Measurements from ENCODE around the gene TMPRSS6.

The TMPRSS6 gene

DNA sequence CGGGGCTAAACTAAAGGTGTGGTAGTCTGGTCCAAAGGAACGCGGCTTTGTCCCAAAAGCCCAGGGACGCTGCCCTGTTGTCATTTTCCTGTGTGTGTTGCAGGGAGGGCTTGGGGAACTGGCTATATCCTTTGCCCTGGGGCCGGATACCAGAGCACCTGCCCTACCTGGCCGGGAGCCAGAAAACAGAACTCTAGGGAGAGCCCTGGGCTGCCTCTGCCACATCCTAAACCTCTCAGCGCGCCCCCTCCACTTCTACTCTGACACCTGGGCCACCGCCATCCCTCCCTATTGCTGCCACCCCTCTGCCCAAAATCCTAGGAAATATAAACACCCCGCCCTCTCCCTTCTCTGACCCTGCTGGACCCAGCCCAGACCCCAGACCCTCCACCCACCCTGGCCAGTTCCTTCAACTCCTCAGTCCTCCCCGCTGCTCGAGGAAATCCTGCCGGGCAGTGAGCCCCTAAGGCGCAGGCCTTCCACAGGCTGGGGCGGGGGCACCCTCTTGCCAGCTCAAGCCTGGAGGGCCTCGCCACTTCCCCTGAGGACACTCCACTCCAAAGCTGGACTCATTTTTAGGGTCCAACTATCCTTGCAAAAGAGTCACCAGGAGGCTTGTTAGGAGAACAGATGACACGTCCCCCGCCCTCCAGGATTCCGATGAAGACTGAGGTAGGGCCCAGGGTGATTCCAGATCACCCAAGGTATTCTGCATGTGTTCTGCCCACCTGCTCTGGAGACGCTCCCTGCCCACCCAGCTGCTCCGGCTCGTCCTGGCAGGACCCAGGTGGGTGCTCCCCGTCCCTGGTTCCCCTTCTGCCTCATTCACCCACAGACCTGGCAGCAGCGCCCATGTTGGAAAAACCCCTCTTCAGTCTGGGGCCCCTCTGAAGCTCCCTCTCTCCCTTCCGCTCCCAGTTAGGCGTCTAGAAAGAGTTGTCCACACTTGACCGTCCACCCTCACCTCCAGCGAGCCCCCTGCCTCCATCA, 45.8 kb downstream of the TMPRSS6 start:
- Histone ChIP-seq H3K27me3 (ENCODE audit: low read length) (no peaks in the 10 kb centered on the region), H3K79me2 (ENCODE audit: insufficient read depth, low read length) (no peaks in the 10 kb centered on the region), H3K9me2 (replicated peaks; ENCODE audit: insufficient read depth, low read length) (no peaks in the 10 kb centered on the region), H3K27ac (ENCODE audit: low read depth, low read length) (no peak overlapping the region), H3K36me3 (ENCODE audit: low read length) (no peaks in the 10 kb centered on the region), H3K4me3 (ENCODE audit: insufficient read depth, low read length, poor library complexity, severe bottlenecking) (no peak overlapping the region), H2AFZ (ENCODE audit: low read depth, low read length, severe bottlenecking) (no peak overlapping the region), H3K9ac (ENCODE audit: low read length) (no peak overlapping the region), H3K4me2 (ENCODE audit: low read depth, low read length, poor library complexity, severe bottlenecking) (no peak overlapping the region), H4K20me1 (ENCODE audit: low read depth, low read length) (no peaks in the 10 kb centered on the region), H3F3A (ENCODE audit: insufficient read depth) (no peaks in the 10 kb centered on the region), H3K9me3 (ENCODE audit: insufficient read depth, low read length) (no peaks in the 10 kb centered on the region)
- TF ChIP-seq, protein P1, sequence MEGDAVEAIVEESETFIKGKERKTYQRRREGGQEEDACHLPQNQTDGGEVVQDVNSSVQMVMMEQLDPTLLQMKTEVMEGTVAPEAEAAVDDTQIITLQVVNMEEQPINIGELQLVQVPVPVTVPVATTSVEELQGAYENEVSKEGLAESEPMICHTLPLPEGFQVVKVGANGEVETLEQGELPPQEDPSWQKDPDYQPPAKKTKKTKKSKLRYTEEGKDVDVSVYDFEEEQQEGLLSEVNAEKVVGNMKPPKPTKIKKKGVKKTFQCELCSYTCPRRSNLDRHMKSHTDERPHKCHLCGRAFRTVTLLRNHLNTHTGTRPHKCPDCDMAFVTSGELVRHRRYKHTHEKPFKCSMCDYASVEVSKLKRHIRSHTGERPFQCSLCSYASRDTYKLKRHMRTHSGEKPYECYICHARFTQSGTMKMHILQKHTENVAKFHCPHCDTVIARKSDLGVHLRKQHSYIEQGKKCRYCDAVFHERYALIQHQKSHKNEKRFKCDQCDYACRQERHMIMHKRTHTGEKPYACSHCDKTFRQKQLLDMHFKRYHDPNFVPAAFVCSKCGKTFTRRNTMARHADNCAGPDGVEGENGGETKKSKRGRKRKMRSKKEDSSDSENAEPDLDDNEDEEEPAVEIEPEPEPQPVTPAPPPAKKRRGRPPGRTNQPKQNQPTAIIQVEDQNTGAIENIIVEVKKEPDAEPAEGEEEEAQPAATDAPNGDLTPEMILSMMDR (IDR thresholded peaks at IDR 0.05; ENCODE audit: insufficient read depth, low read length, poor library complexity, severe bottlenecking), result no peak
- TF ChIP-seq EZH2phosphoT487 (conservative IDR thresholded peaks at IDR 0.05; ENCODE audit: low read length), result no peak

DNA sequence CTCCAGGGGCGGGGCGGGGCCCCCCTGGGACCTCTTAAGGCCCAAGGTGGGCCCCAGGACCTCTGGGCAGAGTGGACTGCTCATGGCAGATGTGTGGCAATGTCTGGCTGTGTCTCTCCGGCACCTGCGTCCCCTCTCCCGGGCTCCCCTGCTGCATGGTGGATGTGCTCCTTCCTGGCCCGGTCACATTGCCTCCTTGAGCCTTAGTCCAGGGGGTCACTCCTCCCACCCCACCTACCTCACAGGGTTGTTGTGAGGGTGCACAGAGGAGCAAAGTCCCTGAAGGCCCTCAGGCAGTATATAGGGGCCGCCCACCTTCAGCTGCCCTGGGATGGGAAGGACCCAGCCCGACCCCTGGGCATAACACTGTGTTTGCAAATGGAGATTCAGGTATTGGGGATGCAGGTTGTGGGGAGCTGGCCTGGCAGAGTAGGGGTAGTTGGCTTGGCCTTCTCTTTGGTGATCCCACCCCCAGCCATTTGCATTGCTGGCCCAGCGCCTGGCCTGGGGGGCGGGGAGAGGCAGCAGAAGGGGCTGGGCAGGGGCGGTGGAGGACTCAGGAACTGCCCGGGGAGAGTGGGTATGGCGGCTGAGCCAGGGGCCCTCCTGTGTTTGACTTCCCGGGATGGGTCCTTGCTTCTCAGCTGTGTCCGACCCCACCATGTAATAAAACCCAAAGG, 46.7 kb downstream of the TMPRSS6 start:
- H3F3A ChIP-seq (ENCODE audit: insufficient read depth), result no peaks in the 10 kb centered on the region
- H3K36me3 ChIP-seq (ENCODE audit: low read length), result no peaks in the 10 kb centered on the region
- H3K4me2 ChIP-seq (ENCODE audit: low read depth, low read length, poor library complexity, severe bottlenecking), result no peak overlapping the region
- no peaks in the 10 kb centered on the region for H3K9me2 ChIP-seq (replicated peaks; ENCODE audit: insufficient read depth, low read length)
- no peak overlapping the region for H2AFZ ChIP-seq (ENCODE audit: low read depth, low read length, severe bottlenecking)
- H3K9me3 ChIP-seq (ENCODE audit: insufficient read depth, low read length), result no peaks in the 10 kb centered on the region
- H3K9ac ChIP-seq (ENCODE audit: low read length), result no peak overlapping the region
- H3K4me3 ChIP-seq (ENCODE audit: insufficient read depth, low read length, poor library complexity, severe bottlenecking), result no peak overlapping the region
- H3K27me3 ChIP-seq (ENCODE audit: low read length), result no peaks in the 10 kb centered on the region
- no peaks in the 10 kb centered on the region for H3K79me2 ChIP-seq (ENCODE audit: insufficient read depth, low read length)
- TF ChIP-seq EZH2phosphoT487 (conservative IDR thresholded peaks at IDR 0.05; ENCODE audit: low read length), result no peak
- TF ChIP-seq, protein P1 (IDR thresholded peaks at IDR 0.05; ENCODE audit: insufficient read depth, low read length, poor library complexity, severe bottlenecking), result no peak
- H4K20me1 ChIP-seq (ENCODE audit: low read depth, low read length), result no peaks in the 10 kb centered on the region
- no peak overlapping the region for H3K27ac ChIP-seq (ENCODE audit: low read depth, low read length)

DNA sequence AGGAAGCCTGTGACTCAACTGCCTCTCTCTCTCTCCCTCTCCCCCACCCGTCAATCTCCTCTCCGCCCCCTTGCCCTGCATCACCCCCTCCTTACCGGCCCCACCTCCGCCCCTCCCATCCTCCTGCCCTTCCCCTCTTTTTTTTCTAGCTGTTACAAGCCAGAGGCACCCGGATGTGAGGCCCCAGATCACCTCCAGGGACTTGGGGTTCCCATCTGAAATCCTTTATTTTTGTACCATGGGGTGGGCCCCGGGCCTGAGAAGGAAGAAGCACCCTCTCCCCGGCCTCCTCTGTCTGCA, 47.2 kb downstream of the TMPRSS6 start:
- H3F3A ChIP-seq (ENCODE audit: insufficient read depth), result no peaks in the 10 kb centered on the region
- H3K27me3 ChIP-seq (ENCODE audit: low read length), result no peaks in the 10 kb centered on the region
- no peak overlapping the region for H3K4me2 ChIP-seq (ENCODE audit: low read depth, low read length, poor library complexity, severe bottlenecking)
- no peak overlapping the region for H3K27ac ChIP-seq (ENCODE audit: low read depth, low read length)
- H2AFZ ChIP-seq (ENCODE audit: low read depth, low read length, severe bottlenecking), result no peak overlapping the region
- no peaks in the 10 kb centered on the region for H3K36me3 ChIP-seq (ENCODE audit: low read length)
- H3K9me2 ChIP-seq (replicated peaks; ENCODE audit: insufficient read depth, low read length), result no peaks in the 10 kb centered on the region
- TF ChIP-seq EZH2phosphoT487 (conservative IDR thresholded peaks at IDR 0.05; ENCODE audit: low read length), result no peak
- TF ChIP-seq, protein P1 (IDR thresholded peaks at IDR 0.05; ENCODE audit: insufficient read depth, low read length, poor library complexity, severe bottlenecking), result no peak
- no peaks in the 10 kb centered on the region for H4K20me1 ChIP-seq (ENCODE audit: low read depth, low read length)
- no peak overlapping the region for H3K4me3 ChIP-seq (ENCODE audit: insufficient read depth, low read length, poor library complexity, severe bottlenecking)
- no peaks in the 10 kb centered on the region for H3K79me2 ChIP-seq (ENCODE audit: insufficient read depth, low read length)
- H3K9ac ChIP-seq (ENCODE audit: low read length), result no peak overlapping the region
- no peaks in the 10 kb centered on the region for H3K9me3 ChIP-seq (ENCODE audit: insufficient read depth, low read length)

All from SU-DHL-6 (cell line).